Right cardiac atrium (tissue), 5 donors: ENCODE measurements around the gene TPST1. TPM values are rescaled to one million over a fixed set of nuclear protein-coding genes. Genes with fewer than 3 reads are reported as not detected.
"Not testable (repeated sequence)": the region's sequence is repeated elsewhere in the genome, so short reads cannot be mapped to it uniquely, and the experiment has no call there.

ENCODE experiments used
- ATAC-seq, 2 donors: fragments of 200-7000 bp; cut with Tn5 transposase; one replicate each; pipeline versions ENCODE4 v1.8.0 to v1.9.1; 2020; ENCODE audit warnings: moderate library complexity in 2 of 2, mild to moderate bottlenecking in 1 of 2
- DNase-seq, 3 donors: peaks; one replicate each; pipeline ENCODE4 v3.0.0-alpha.2; 2020
- H3K27ac ChIP-seq: one replicate; pipeline ENCODE4 v1.5.1; 2013; ENCODE audit warnings: mild to moderate bottlenecking, low read length, control low read depth, moderate library complexity
- H3K27me3 ChIP-seq: one replicate; pipeline ENCODE4 v1.6.1; 2013; ENCODE audit not compliant: control insufficient read depth, insufficient read depth
- H3K4me1 ChIP-seq: one replicate; pipeline ENCODE4 v1.6.1; 2013; ENCODE audit warnings: low read length; ENCODE audit not compliant: control insufficient read depth, insufficient read depth
- H3K4me3 ChIP-seq: one replicate; pipeline ENCODE4 v1.5.1; 2013; ENCODE audit warnings: low read length, control low read depth
- H3K9me3 ChIP-seq: one replicate; pipeline ENCODE4 v1.6.1; 2013; ENCODE audit warnings: low read length; ENCODE audit not compliant: control insufficient read depth
- WGBS: extraction: QIAGEN DNeasy Blood & Tissue Kit; methylation state at CpG from one replicate; pipeline ENCODE4 v1.1.7; 2013; 5-methylcytosine and 5-hydroxymethylcytosine counted together
- intact Hi-C, 4 donors: fragments of 100-400 bp; cut with DNase I; formaldehyde crosslinking; loops; one replicate each; pipeline versions ENCODE4 v1.11.0 to v1.14.0; 2022 to 2023
- polyA plus RNA-seq: library from polyadenylated mRNA; stranded (reverse); fragments of 200-250 nt; gene quantifications from one replicate; pipeline ENCODE4 v1.2.3, GENCODE V29; 2013
- total RNA-seq, 4 donors: library from RNA; stranded (reverse); fragmentation: NEBNext Ultra II Directional; extraction: Animal tissue kit (Norgen Biotek cat#: 25700); gene quantifications; one replicate each; pipeline ENCODE4 v1.2.1, GENCODE V29; 2021
- donor health status: healthy with polysubstance abuse.
- donor health status: DM: no; HTN: yes; CAD: no.
- donor health status: DM: no; HTN: no; CAD: no.
- donor health status: DM: no; HTN: yes; CAD: no; lungs with severe emphysema.
- donor health status: DM: yes; HTN: yes; CAD: no.

The TPST1 gene
- total and polyA plus RNA-seq, 5 donors = 5.1 to 9.9 (median 7.4) TPM

DNA sequence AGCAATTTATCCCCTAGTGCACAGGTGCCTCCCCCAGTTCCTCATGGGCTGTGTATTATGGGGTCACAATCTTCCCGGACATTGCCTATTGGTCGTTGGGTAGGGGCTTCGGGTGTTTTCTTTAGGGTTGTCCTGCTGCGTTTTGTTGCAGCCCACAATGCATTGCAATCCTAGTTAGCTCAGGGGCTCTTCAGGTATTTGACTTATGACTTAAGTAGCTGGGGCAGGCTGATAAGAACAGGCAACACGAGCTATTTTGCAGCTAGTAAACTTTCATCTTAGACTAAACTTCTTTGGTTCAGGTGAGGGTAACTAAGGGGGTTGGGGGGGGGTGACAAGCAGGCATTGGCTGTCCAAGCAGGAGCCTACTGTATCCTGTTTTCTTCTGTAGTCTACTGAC, 158.5 kb downstream of the TPST1 start:
- no peak for DNase-seq
- WGBS = 74% methylated on average over 5 of the region's 5 CpGs
- ATAC-seq = no peak
- Histone ChIP-seq H3K4me1 (no peaks in the 10 kb centered on the region), H3K27ac (no peak overlapping the region), H3K9me3 (no peaks in the 10 kb centered on the region), H3K4me3 (no peak overlapping the region), H3K27me3 (no peaks in the 10 kb centered on the region)
- intact Hi-C loops = no loop called here

DNA sequence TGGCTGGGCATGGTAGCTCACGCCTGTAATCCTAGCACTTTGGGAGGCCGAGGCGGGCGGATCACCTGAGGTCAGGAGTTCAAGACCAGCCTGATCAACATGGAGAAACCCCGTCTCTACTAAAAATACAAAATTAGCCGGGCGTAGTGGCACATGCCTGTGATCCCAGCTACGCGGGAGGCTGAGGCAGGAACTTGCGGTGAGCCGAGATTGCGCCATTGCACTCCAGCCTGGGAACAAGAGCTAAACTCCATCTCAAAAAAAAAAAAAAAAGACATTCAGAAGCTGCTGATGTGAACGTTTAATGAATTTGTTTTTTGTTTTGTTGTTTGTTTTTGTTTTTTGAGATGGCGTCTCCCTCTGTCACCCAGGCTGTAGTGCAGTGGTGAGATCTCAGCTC, 159.9 kb downstream of the TPST1 start:
- ATAC-seq, intact Hi-C loops, DNase-seq, H3K27me3 ChIP-seq, H3K4me3 ChIP-seq, H3K27ac ChIP-seq, H3K4me1 ChIP-seq, H3K9me3 ChIP-seq: not testable (repeated sequence)
- 94% methylated on average over 14 of the region's 14 CpGs for WGBS

- intact Hi-C loops = no loop called here
- WGBS = 88% methylated on average over 7 of the region's 7 CpGs
- Histone ChIP-seq H3K27ac (no peak overlapping the region), H3K4me3 (no peak overlapping the region), H3K4me1 (no peaks in the 10 kb centered on the region), H3K27me3 (no peaks in the 10 kb centered on the region), H3K9me3 (no peaks in the 10 kb centered on the region)
- no peak for ATAC-seq
- DNase-seq = no peak
Observed at GRCh38 chr7:66371096-66371824, 166.1 kb downstream of the TPST1 start.

GRCh38 chr7:66374141-66374840, 169.2 kb downstream of the TPST1 start:
- WGBS = 64% methylated on average over 5 of the region's 5 CpGs
- intact Hi-C loops, H3K27ac ChIP-seq, H3K9me3 ChIP-seq, H3K4me3 ChIP-seq, H3K27me3 ChIP-seq, H3K4me1 ChIP-seq, ATAC-seq: not testable (repeated sequence)
- peak in 1 of 3 donors; percentile 46 for DNase-seq

DNA sequence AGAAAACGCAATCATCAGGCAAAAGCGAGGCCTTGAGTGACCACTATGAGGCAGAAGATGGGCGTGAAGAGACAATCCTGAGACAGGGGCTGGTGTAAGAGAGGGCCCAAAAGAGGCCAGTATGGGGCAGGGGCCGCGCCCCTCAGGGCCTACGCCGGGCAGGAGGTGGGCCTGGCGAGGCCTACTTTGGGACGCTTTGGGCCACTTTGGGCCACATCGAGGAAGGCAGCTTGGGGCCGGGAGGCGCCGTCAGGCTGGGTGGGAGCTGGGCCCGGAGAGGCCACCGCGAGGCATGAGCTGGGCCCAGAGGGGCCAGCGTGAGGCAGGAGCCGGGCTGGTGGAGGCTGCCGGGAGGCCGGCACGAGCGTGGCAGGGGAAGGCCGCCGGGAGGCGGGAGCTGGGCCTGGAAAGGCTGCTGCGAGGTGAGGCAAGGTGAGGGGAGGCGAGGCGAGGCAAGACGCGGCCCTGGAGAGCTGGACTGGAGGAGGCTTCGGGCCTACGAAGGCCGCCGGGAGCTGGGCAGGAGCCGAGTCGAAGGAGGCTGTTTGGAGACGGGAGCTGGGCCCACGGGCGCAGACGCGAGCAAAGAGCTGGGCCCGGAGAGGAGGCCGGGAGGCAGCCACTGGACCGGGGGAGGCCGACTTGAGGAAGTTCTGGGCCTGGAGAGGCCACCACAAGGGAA, 171.3 kb downstream of the TPST1 start:
- no peak overlapping the region for H3K4me3 ChIP-seq
- ATAC-seq (no peak), DNase-seq (peak in 1 of 3 donors; percentile 46)
- 96% methylated on average over 45 of the region's 45 CpGs for WGBS
- no peaks in the 10 kb centered on the region for H3K9me3 ChIP-seq
- no peak overlapping the region for H3K27ac ChIP-seq
- no peaks in the 10 kb centered on the region for H3K4me1 ChIP-seq
- no peaks in the 10 kb centered on the region for H3K27me3 ChIP-seq
- intact Hi-C loops = no loop called here

- DNase-seq (peak in 2 of 3 donors; percentile 53 to 54), ATAC-seq (peak in 1 of 2 donors; percentile 36)
- H3K9me3 ChIP-seq = no peaks in the 10 kb centered on the region
- 97% methylated on average over 32 of the region's 32 CpGs for WGBS
- no peaks in the 10 kb centered on the region for H3K4me1 ChIP-seq
- no peaks in the 10 kb centered on the region for H3K27me3 ChIP-seq
- no peak overlapping the region for H3K4me3 ChIP-seq
- H3K27ac ChIP-seq = no peak overlapping the region
- intact Hi-C loops = no loop called here
Observed at GRCh38 chr7:66377045-66377444, 171.9 kb downstream of the TPST1 start.

GRCh38 chr7:66377714-66378113, 172.6 kb downstream of the TPST1 start:
- WGBS = 96% methylated on average over 11 of the region's 11 CpGs
- intact Hi-C loops = no loop called here
- Histone ChIP-seq H3K27me3 (no peaks in the 10 kb centered on the region), H3K4me1 (no peaks in the 10 kb centered on the region), H3K4me3 (no peak overlapping the region), H3K9me3 (no peaks in the 10 kb centered on the region), H3K27ac (no peak overlapping the region)
- DNase-seq = no peak
- ATAC-seq = no peak

GRCh38 chr7:66379542-66380160, 174.5 kb downstream of the TPST1 start:
- no peaks in the 10 kb centered on the region for H3K4me1 ChIP-seq
- no peak overlapping the region for H3K4me3 ChIP-seq
- DNase-seq = no peak
- no peak for ATAC-seq
- no peak overlapping the region for H3K27ac ChIP-seq
- intact Hi-C loops = no loop called here
- 92% methylated on average over 6 of the region's 6 CpGs for WGBS
- H3K9me3 ChIP-seq = no peaks in the 10 kb centered on the region
- H3K27me3 ChIP-seq = no peaks in the 10 kb centered on the region

DNA sequence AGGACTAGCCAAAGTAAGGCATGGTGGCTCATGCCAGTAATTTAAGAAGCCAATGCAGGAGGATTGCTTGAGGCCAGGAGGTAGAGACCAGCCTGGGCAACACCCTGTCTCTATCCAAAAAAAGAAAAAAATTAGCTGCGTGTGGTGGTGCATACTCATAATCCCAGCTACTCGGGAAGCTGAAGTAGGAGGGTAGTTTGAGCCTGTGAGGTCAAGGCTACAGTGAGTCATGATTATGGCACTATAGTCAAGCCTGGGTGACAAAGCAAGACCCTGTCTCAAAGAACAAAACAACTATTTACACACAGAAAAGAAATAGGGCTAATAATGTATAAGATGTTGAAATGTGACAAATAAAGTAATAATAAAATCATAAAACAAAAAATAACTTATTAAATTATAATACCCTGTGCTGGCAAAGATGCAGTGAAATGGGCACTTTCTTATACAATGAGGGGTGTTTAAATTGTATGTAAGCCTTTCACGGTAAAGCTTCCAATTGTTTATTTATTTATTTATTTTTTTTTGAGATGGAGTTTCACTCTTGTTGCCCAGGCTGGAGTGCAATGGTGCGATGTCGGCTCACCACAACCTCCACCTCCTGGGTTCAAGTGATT, 175.2 kb downstream of the TPST1 start:
- no peaks in the 10 kb centered on the region for H3K27me3 ChIP-seq
- no peaks in the 10 kb centered on the region for H3K9me3 ChIP-seq
- no peaks in the 10 kb centered on the region for H3K4me1 ChIP-seq
- H3K4me3 ChIP-seq = no peak overlapping the region
- no peak overlapping the region for H3K27ac ChIP-seq
- intact Hi-C loops = no loop called here
- ATAC-seq = no peak
- 97% methylated on average over 5 of the region's 5 CpGs for WGBS
- DNase-seq = no peak

DNA sequence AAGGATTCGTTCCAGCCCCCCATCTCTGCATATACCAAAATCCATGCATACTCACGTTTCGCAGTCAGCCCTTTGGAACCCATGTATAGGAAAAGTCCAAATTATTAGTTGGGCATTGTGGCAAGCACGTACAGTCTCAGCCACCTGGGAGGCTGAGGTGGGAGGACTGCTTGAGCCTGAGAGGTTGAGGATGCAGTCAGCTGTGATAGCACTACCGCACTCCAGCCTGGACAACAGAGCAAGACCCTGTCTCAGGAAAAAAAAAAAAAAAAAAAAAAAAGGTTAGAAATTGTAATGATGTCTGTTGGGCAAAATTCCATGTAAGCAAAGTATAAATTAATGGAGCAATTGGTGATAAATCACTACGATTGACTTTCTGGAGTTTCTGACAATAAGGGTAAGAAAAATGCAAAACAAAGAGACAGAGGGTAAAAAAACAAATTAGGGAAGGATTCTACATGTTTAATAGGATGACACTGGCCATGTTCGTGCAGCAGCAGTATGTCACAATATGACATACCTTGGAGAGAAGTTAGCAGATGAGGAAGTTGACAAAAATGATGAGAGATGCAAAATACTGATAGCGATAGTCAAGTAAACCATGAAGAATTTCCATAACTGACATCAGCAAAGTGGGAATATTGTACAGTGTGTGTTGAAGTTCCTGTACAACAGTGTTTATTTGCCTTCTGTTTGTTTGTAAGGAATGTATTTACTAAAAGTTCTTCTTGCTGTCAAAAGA, 177.2 kb downstream of the TPST1 start:
- intact Hi-C loops, H3K27me3 ChIP-seq, H3K27ac ChIP-seq, H3K4me3 ChIP-seq, H3K4me1 ChIP-seq, H3K9me3 ChIP-seq, DNase-seq, ATAC-seq: not testable (repeated sequence)
- 91% methylated on average over 8 of the region's 8 CpGs for WGBS
